Muscle layer of colon (tissue), 2 donors: ENCODE data around the gene MRPL42.
"Not testable (repeated sequence)": the region's sequence is repeated elsewhere in the genome, so short reads cannot be mapped to it uniquely, and the experiment has no call there.

Experiments
- H3K27ac ChIP-seq: one replicate; pipeline ENCODE4 v1.7.0; 2013; ENCODE audit warnings: low read depth, mild to moderate bottlenecking, low read length, moderate library complexity
- H3K27me3 ChIP-seq, 2 donors: one replicate each; pipeline ENCODE4 v1.7.0; 2013; ENCODE audit warnings: low read length in 2 of 2, mild to moderate bottlenecking in 2 of 2; ENCODE audit not compliant: insufficient read depth in 2 of 2, control insufficient read depth in 1 of 2
- H3K36me3 ChIP-seq: one replicate; pipeline ENCODE4 v1.7.0; 2013; ENCODE audit warnings: mild to moderate bottlenecking, low read length; ENCODE audit not compliant: insufficient read depth
- H3K4me1 ChIP-seq: one replicate; pipeline ENCODE4 v1.7.0; 2013; ENCODE audit warnings: mild to moderate bottlenecking, low read length; ENCODE audit not compliant: insufficient read depth
- H3K4me3 ChIP-seq, 2 donors: one replicate each; pipeline ENCODE4 v1.7.0; 2013; ENCODE audit warnings: low read length in 2 of 2, low read depth in 1 of 2, mild to moderate bottlenecking in 1 of 2, moderate library complexity in 1 of 2
- H3K9ac ChIP-seq: one replicate; pipeline ENCODE4 v1.7.0; 2013; ENCODE audit warnings: low read length
- H3K9me3 ChIP-seq: one replicate; pipeline ENCODE4 v1.7.0; 2013; ENCODE audit warnings: mild to moderate bottlenecking, low read length
- donor health status: abdominal sarcoma.
- donor health status: Adenocarcinoma of cecum.

The MRPL42 gene

GRCh38 chr12:93467351-93468007, at the start of gene MRPL42:
Gene MRPL42 (plus strand): TSS chr12:93467514. CDS start chr12:93469286, 1,772 bp downstream.
- Histone ChIP-seq H3K4me3 (peak within 1 kb of the TSS; percentile 63 to 97), H3K9ac (peak within 1 kb of the TSS; percentile 57), H3K36me3 (no peaks in the 10 kb centered on the region), H3K27ac (peak within 1 kb of the TSS; percentile 40), H3K27me3 (no peaks in the 10 kb centered on the region), H3K9me3 (no peaks in the 10 kb centered on the region), H3K4me1 (peaks cover 10% of the 10 kb centered on the region)

GRCh38 chr12:93417967-93418480, 49.3 kb upstream of the MRPL42 start:
- H3K4me3 ChIP-seq, result no peak overlapping the region
- no peaks in the 10 kb centered on the region for H3K27me3 ChIP-seq
- H3K9ac ChIP-seq, result no peak overlapping the region
- H3K36me3 ChIP-seq, result no peaks in the 10 kb centered on the region
- H3K4me1 ChIP-seq, result peaks cover 21% of the 10 kb centered on the region
- H3K9me3 ChIP-seq, result no peaks in the 10 kb centered on the region
- no peak overlapping the region for H3K27ac ChIP-seq

GRCh38 chr12:93419388-93420034, 47.8 kb upstream of the MRPL42 start:
- Histone ChIP-seq H3K27ac (no peak overlapping the region), H3K9ac (no peak overlapping the region), H3K4me3 (no peak overlapping the region), H3K9me3 (no peaks in the 10 kb centered on the region), H3K36me3 (no peaks in the 10 kb centered on the region), H3K4me1 (peaks cover 34% of the 10 kb centered on the region), H3K27me3 (no peaks in the 10 kb centered on the region)

GRCh38 chr12:93422050-93422449, 45.3 kb upstream of the MRPL42 start:
- H3K27me3 ChIP-seq, result no peaks in the 10 kb centered on the region
- H3K4me1 ChIP-seq, result peaks cover 50% of the 10 kb centered on the region
- no peak overlapping the region for H3K4me3 ChIP-seq
- H3K36me3 ChIP-seq, result no peaks in the 10 kb centered on the region
- no peak overlapping the region for H3K9ac ChIP-seq
- H3K9me3 ChIP-seq, result no peaks in the 10 kb centered on the region
- no peak overlapping the region for H3K27ac ChIP-seq

GRCh38 chr12:93425736-93426411, 41.4 kb upstream of the MRPL42 start:
- no peak overlapping the region for H3K27ac ChIP-seq
- peaks cover 56% of the 10 kb centered on the region for H3K4me1 ChIP-seq
- no peaks in the 10 kb centered on the region for H3K9me3 ChIP-seq
- H3K9ac ChIP-seq, result no peak overlapping the region
- no peaks in the 10 kb centered on the region for H3K27me3 ChIP-seq
- no peaks in the 10 kb centered on the region for H3K36me3 ChIP-seq
- H3K4me3 ChIP-seq, result no peak overlapping the region

GRCh38 chr12:93426412-93426805, 40.9 kb upstream of the MRPL42 start:
- H3K36me3 ChIP-seq, result no peaks in the 10 kb centered on the region
- no peaks in the 10 kb centered on the region for H3K9me3 ChIP-seq
- no peak overlapping the region for H3K4me3 ChIP-seq
- H3K4me1 ChIP-seq, result peaks cover 56% of the 10 kb centered on the region
- H3K27ac ChIP-seq, result no peak overlapping the region
- H3K27me3 ChIP-seq, result no peaks in the 10 kb centered on the region
- no peak overlapping the region for H3K9ac ChIP-seq

- Histone ChIP-seq H3K9ac (no peak overlapping the region), H3K27me3 (no peaks in the 10 kb centered on the region), H3K36me3 (no peaks in the 10 kb centered on the region), H3K27ac (no peak overlapping the region), H3K4me3 (no peak overlapping the region), H3K9me3 (no peaks in the 10 kb centered on the region), H3K4me1 (peaks cover 46% of the 10 kb centered on the region)
Measured at GRCh38 chr12:93427779-93428564, 39.3 kb upstream of the MRPL42 start.

GRCh38 chr12:93429448-93429847, 37.9 kb upstream of the MRPL42 start:
- Histone ChIP-seq H3K4me3 (no peak overlapping the region), H3K27me3 (no peaks in the 10 kb centered on the region), H3K9ac (no peak overlapping the region), H3K36me3 (no peaks in the 10 kb centered on the region), H3K9me3 (no peaks in the 10 kb centered on the region), H3K27ac (no peak overlapping the region), H3K4me1 (peaks cover 40% of the 10 kb centered on the region)

- H3K27me3 ChIP-seq, result no peaks in the 10 kb centered on the region
- H3K4me1 ChIP-seq, result peaks cover 37% of the 10 kb centered on the region
- H3K27ac ChIP-seq, result no peak overlapping the region
- no peak overlapping the region for H3K9ac ChIP-seq
- no peaks in the 10 kb centered on the region for H3K9me3 ChIP-seq
- H3K4me3 ChIP-seq, result no peak overlapping the region
- no peaks in the 10 kb centered on the region for H3K36me3 ChIP-seq
Measured at GRCh38 chr12:93429852-93430251, 37.5 kb upstream of the MRPL42 start.

- H3K36me3 ChIP-seq, result no peaks in the 10 kb centered on the region
- no peaks in the 10 kb centered on the region for H3K27me3 ChIP-seq
- no peaks in the 10 kb centered on the region for H3K9me3 ChIP-seq
- H3K4me3 ChIP-seq, result no peak overlapping the region
- H3K4me1 ChIP-seq, result peaks cover 32% of the 10 kb centered on the region
- no peak overlapping the region for H3K9ac ChIP-seq
- no peak overlapping the region for H3K27ac ChIP-seq
Measured at GRCh38 chr12:93430280-93430679, 37.0 kb upstream of the MRPL42 start.

- H3K9me3 ChIP-seq, H3K9ac ChIP-seq, H3K36me3 ChIP-seq, H3K4me3 ChIP-seq, H3K27me3 ChIP-seq, H3K27ac ChIP-seq: not testable (repeated sequence)
- peaks cover 15% of the 10 kb centered on the region for H3K4me1 ChIP-seq
Measured at GRCh38 chr12:93432031-93432430, 35.3 kb upstream of the MRPL42 start.
